Left ventricle myocardium inferior (tissue), 1 donor: ENCODE measurements around the gene RPS19BP1. TPM values are rescaled to one million over a fixed set of nuclear protein-coding genes. Genes with fewer than 3 reads are reported as not detected.

ENCODE experiments used
- DNase-seq: peaks from one replicate; pipeline ENCODE4 v3.0.0-alpha.2; 2020
- H3K27ac ChIP-seq: fragments of 200-600 bp; replicated peaks from 2 replicates; pipeline ENCODE4 v1.8.0; 2021
- H3K27me3 ChIP-seq: fragments of 200-600 bp; 2 replicates; pipeline ENCODE4 v1.8.0; 2021; ENCODE audit warnings: low read depth
- H3K36me3 ChIP-seq: fragments of 200-600 bp; 2 replicates; pipeline ENCODE4 v1.8.0; 2021
- H3K4me1 ChIP-seq: fragments of 200-600 bp; 2 replicates; pipeline ENCODE4 v1.8.0; 2021
- H3K4me3 ChIP-seq: fragments of 200-600 bp; 2 replicates; pipeline ENCODE4 v1.8.0; 2021; ENCODE audit warnings: mild to moderate bottlenecking, moderate library complexity
- H3K9me3 ChIP-seq: fragments of 200-600 bp; replicated peaks from 2 replicates; pipeline ENCODE4 v1.8.0; 2021
- CTCF ChIP-seq: fragments of 200-600 bp; IDR thresholded peaks from 2 replicates; pipeline ENCODE4 v1.8.0; 2021; ENCODE audit warnings: antibody characterized with exemption, mild to moderate bottlenecking, borderline replicate concordance
- intact Hi-C: fragments of 100-400 bp; cut with micrococcal nuclease; formaldehyde crosslinking; loops from one replicate; pipeline ENCODE4 v1.11.0; 2022
- total RNA-seq: library from RNA; stranded (reverse); fragmentation: NEBNext Ultra II Directional; extraction: Animal tissue kit (Norgen Biotek cat#: 25700); gene quantifications from one replicate; pipeline ENCODE4 v1.2.1, GENCODE V29; 2021
- donor health status: DM: no; HTN: yes; CAD: no; lungs with severe emphysema.

RPS19BP1 gene
- total RNA-seq, 1 donor from 2014 or later = 59.3 TPM

DNA sequence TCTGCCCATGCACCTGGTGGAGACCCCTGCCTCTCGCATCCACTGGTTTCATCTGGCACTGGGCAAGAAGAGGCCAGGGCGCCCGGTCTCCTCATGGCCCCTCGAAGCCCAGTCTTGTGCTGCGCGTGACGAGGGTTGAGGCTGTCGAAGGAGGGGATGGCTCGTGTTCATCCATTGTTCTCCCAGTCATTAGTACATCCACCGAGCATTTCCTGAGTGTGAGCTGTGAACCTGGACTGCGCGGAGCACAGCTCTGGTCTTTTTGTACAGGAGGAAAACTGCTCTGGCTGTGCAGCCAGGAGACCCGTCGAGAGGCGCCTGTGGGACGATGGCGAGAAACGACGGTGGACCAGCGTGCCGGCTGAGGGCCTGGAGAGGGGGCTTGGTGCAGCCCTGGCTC, 44.8 kb upstream of the RPS19BP1 start:
- Histone ChIP-seq H3K4me1 (no peaks in the 10 kb centered on the region), H3K9me3 (no peaks in the 10 kb centered on the region), H3K4me3 (no peak overlapping the region), H3K27ac (no peak overlapping the region), H3K36me3 (no peaks in the 10 kb centered on the region), H3K27me3 (peaks cover 83% of the 10 kb centered on the region)
- no peak for TF ChIP-seq CTCF
- no peak for DNase-seq
- intact Hi-C loops = no loop called here

DNA sequence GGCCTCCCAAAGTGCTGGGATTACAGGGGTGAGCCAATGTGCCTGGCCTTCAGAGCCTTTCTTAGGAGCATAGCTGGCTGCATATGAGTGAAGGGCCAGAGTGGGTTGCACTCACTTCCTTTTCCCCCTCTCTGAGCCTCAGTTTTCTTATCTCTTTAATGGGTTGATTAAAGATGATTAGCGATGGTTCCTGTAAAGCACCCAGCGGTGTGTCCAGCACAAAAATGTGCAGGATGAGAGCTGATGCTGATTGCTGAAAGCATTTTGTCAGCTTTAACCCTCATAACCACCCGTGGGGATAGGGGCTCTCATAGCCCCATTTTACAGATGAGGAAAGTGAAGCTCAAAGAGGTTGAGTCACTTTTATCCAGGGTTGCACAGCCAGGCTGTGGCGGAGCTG, 43.5 kb upstream of the RPS19BP1 start:
- H3K9me3 ChIP-seq = no peaks in the 10 kb centered on the region
- peaks cover 83% of the 10 kb centered on the region for H3K27me3 ChIP-seq
- TF ChIP-seq CTCF = no peak
- DNase-seq = no peak
- intact Hi-C loops = no loop called here
- no peak overlapping the region for H3K4me3 ChIP-seq
- H3K36me3 ChIP-seq = no peaks in the 10 kb centered on the region
- no peaks in the 10 kb centered on the region for H3K4me1 ChIP-seq
- H3K27ac ChIP-seq = no peak overlapping the region

GRCh38 chr22:39575552-39575825, 42.9 kb upstream of the RPS19BP1 start:
- Histone ChIP-seq H3K27ac (no peak overlapping the region), H3K4me3 (no peak overlapping the region), H3K36me3 (no peaks in the 10 kb centered on the region), H3K9me3 (no peaks in the 10 kb centered on the region), H3K4me1 (no peaks in the 10 kb centered on the region), H3K27me3 (peaks cover 83% of the 10 kb centered on the region)
- intact Hi-C loops = no loop called here
- no peak for DNase-seq
- no peak for TF ChIP-seq CTCF

GRCh38 chr22:39574779-39575551, 42.4 kb upstream of the RPS19BP1 start:
- no peaks in the 10 kb centered on the region for H3K36me3 ChIP-seq
- H3K4me3 ChIP-seq = no peak overlapping the region
- peaks cover 81% of the 10 kb centered on the region for H3K27me3 ChIP-seq
- intact Hi-C loops = no loop called here
- no peak for DNase-seq
- TF ChIP-seq CTCF = no peak
- H3K4me1 ChIP-seq = no peaks in the 10 kb centered on the region
- no peaks in the 10 kb centered on the region for H3K9me3 ChIP-seq
- no peak overlapping the region for H3K27ac ChIP-seq

- peaks cover 75% of the 10 kb centered on the region for H3K27me3 ChIP-seq
- no peak for DNase-seq
- H3K27ac ChIP-seq = no peak overlapping the region
- no peak overlapping the region for H3K4me3 ChIP-seq
- intact Hi-C loops = no loop called here
- no peaks in the 10 kb centered on the region for H3K4me1 ChIP-seq
- TF ChIP-seq CTCF = no peak
- no peaks in the 10 kb centered on the region for H3K9me3 ChIP-seq
- no peaks in the 10 kb centered on the region for H3K36me3 ChIP-seq
These were observed 39.0 kb upstream of the RPS19BP1 start for GRCh38 chr22:39571538-39571937.
